GM23338 (cell line): ENCODE data around the gene SLC36A2.

Experiments
- CREB1 ChIP-seq: fragments of 250-450 bp; sonication (Bioruptor Pico); IDR thresholded peaks from 2 replicates; pipeline ENCODE4 v1.5.0; 2020; ENCODE audit warnings: low read depth, mild to moderate bottlenecking, moderate library complexity
- CTCF ChIP-seq, 2 experiments: fragments of 200-600 bp in 1 of 2; sonication (generic) in 1 of 2; conservative IDR thresholded peaks; 2 replicates each; pipeline versions ENCODE4 v1.5.1 to v1.6.1; 2016 to 2017; ENCODE audit warnings: antibody characterized with exemption in 2 of 2, low read depth in 2 of 2, mild to moderate bottlenecking in 2 of 2, moderate library complexity in 1 of 2
- EZH2 ChIP-seq: fragments of 200-600 bp; sonication (generic); IDR thresholded peaks from one replicate; pipeline ENCODE4 v1.8.0; 2017; ENCODE audit warnings: antibody characterized with exemption, mild to moderate bottlenecking, low read depth; ENCODE audit not compliant: unreplicated experiment
- EZH2phosphoT487 ChIP-seq: fragments of 200-600 bp; sonication (generic); IDR thresholded peaks from one replicate; pipeline ENCODE4 v1.8.1; 2018; ENCODE audit warnings: antibody characterized with exemption; ENCODE audit not compliant: unreplicated experiment
- JUNB ChIP-seq: IDR thresholded peaks from one replicate; pipeline ENCODE4 v1.6.1; 2016; ENCODE audit warnings: antibody characterized with exemption; ENCODE audit not compliant: unreplicated experiment
- POLR2AphosphoS5 ChIP-seq: IDR thresholded peaks from 2 replicates; pipeline ENCODE4 v1.6.1; 2016; ENCODE audit warnings: antibody characterized with exemption, low read depth
- REST ChIP-seq: IDR thresholded peaks from one replicate; pipeline ENCODE4 v1.6.1; 2018; ENCODE audit warnings: antibody characterized with exemption; ENCODE audit not compliant: unreplicated experiment
- STAT1 ChIP-seq: IDR thresholded peaks from one replicate; pipeline ENCODE4 v1.6.1; 2016; ENCODE audit warnings: antibody characterized with exemption; ENCODE audit not compliant: unreplicated experiment
- ZNF462 ChIP-seq: fragments of 250-450 bp; sonication (Bioruptor Pico); IDR thresholded peaks from 2 replicates; pipeline ENCODE4 v1.5.0; 2020; ENCODE audit warnings: mild to moderate bottlenecking, moderate library complexity
- TF ChIP-seq, protein P1 (sequence below): IDR thresholded peaks from 2 replicates; pipeline ENCODE4 v1.6.1; 2016; ENCODE audit warnings: antibody characterized with exemption

- TF ChIP-seq CTCF (conservative IDR thresholded peaks at IDR 0.05; ENCODE audit: low read depth in 2 of 2) (no peak), REST (no peak), POLR2AphosphoS5 (no peak), EZH2phosphoT487 (no peak), STAT1 (no peak), EZH2 (no peak), ZNF462 (CRISPR knock-in tag) (no peak), JUNB (no peak), CREB1 (CRISPR knock-in tag) (no peak)
- TF ChIP-seq, protein P1, sequence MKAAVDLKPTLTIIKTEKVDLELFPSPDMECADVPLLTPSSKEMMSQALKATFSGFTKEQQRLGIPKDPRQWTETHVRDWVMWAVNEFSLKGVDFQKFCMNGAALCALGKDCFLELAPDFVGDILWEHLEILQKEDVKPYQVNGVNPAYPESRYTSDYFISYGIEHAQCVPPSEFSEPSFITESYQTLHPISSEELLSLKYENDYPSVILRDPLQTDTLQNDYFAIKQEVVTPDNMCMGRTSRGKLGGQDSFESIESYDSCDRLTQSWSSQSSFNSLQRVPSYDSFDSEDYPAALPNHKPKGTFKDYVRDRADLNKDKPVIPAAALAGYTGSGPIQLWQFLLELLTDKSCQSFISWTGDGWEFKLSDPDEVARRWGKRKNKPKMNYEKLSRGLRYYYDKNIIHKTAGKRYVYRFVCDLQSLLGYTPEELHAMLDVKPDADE = no peak
Measured at GRCh38 chr5:151271336-151271735, 76.0 kb downstream of the SLC36A2 start.
